ENCODE results near the gene BLVRB. TPM values are rescaled to one million over a fixed set of nuclear protein-coding genes. Genes with fewer than 3 reads are reported as not detected.

Gene BLVRB
- total RNA-seq (2014; rRNA removed; shearing (Covaris generic)), result 106 and 116 TPM in 2 replicates

DNA sequence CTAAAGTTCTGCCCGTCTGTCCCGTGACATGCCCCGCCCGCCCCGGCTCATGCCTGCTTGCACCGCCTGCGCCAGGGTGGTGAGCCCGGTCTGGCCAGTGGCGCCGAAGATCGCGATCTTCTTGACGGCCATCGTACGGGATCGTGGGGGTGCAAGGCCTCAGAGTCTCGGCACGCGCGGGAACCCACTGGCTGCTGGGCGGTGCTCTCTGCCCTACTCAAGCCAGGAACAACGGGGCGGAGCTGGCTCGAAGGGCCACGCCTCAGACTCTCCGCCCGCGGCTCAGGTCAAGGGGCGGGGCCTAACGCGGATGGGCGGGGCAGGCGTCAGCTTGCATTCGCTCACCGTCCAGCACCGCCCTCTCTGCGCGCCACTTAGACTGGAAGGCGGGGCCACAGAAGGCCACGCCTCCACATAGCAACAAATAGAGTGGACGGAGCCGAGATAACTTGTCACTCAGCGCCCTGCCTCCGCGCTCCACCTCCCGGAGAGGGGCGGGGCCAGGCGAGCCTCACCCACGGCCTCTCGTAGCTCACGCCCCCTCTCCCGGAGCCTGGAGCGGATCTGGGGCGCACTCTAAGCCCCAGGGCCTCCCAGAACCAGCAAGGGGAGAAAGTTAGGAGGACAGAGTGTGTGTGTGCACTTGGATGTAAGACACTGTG, at the start of gene BLVRB:
BLVRB (minus strand) TSS at position 189 of the 662 bp plus-strand sequence; CDS start at position 132, 57 bp downstream.
- peak within 1 kb of the TSS; percentile 27 for H3K27ac ChIP-seq
- peaks cover 13% of the 10 kb centered on the region for H3K27me3 ChIP-seq (replicated peaks)
- peaks cover 26% of the 10 kb centered on the region for H3K4me1 ChIP-seq (replicated peaks)
- DNase-seq (ENCODE audit: low read depth in 1 of 2, low spot score in 2 of 2), result peak; percentile 99
- H3K4me3 ChIP-seq, result peak within 1 kb of the TSS; percentile 52
- no peaks in the 10 kb centered on the region for H3K36me3 ChIP-seq
- no peaks in the 10 kb centered on the region for H3K9me3 ChIP-seq (replicated peaks)

GRCh38 chr19:40513741-40514315, 48.3 kb upstream of the BLVRB start:
- no peak overlapping the region for H3K27ac ChIP-seq
- no peaks in the 10 kb centered on the region for H3K9me3 ChIP-seq (replicated peaks)
- no peaks in the 10 kb centered on the region for H3K36me3 ChIP-seq
- no peak for DNase-seq (ENCODE audit: low read depth in 1 of 2, low spot score in 2 of 2)
- H3K27me3 ChIP-seq (replicated peaks), result peaks cover 27% of the 10 kb centered on the region
- H3K4me3 ChIP-seq, result no peak overlapping the region
- peaks cover 16% of the 10 kb centered on the region for H3K4me1 ChIP-seq (replicated peaks)

DNA sequence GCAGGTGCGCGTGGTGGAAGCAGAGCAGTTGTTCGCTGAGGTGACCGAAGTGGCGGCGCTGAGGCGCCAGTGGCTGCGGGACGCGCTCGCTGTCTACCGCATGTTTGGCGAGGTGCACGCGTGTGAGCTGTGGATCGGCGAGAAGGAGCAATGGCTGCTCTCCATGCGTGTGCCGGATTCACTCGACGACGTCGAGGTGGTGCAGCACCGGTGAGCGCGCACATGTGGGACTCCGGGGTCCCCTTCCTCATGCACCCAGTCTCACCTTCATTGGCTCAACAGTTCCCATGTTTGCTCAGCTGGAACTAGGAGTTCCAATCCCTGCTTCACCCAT, 47.8 kb upstream of the BLVRB start:
- H3K27ac ChIP-seq, result no peak overlapping the region
- no peaks in the 10 kb centered on the region for H3K36me3 ChIP-seq
- peaks cover 27% of the 10 kb centered on the region for H3K27me3 ChIP-seq (replicated peaks)

GRCh38 chr19:40512473-40513344, 47.2 kb upstream of the BLVRB start:
- peaks cover 27% of the 10 kb centered on the region for H3K27me3 ChIP-seq (replicated peaks)
- no peak for DNase-seq (ENCODE audit: low read depth in 1 of 2, low spot score in 2 of 2)
- H3K27ac ChIP-seq, result no peak overlapping the region
- H3K4me3 ChIP-seq, result no peak overlapping the region
- H3K4me1 ChIP-seq (replicated peaks), result peaks cover 16% of the 10 kb centered on the region
- H3K36me3 ChIP-seq, result no peaks in the 10 kb centered on the region
- no peaks in the 10 kb centered on the region for H3K9me3 ChIP-seq (replicated peaks)

More for the DNA sequence above, 47.8 kb upstream of the BLVRB start:
- H3K4me3 ChIP-seq, result no peak overlapping the region
- DNase-seq (ENCODE audit: low read depth in 1 of 2, low spot score in 2 of 2), result no peak
- no peaks in the 10 kb centered on the region for H3K9me3 ChIP-seq (replicated peaks)
- H3K4me1 ChIP-seq (replicated peaks), result peaks cover 16% of the 10 kb centered on the region

- Histone ChIP-seq H3K27me3 (replicated peaks) (peaks cover 27% of the 10 kb centered on the region), H3K4me1 (replicated peaks) (peaks cover 16% of the 10 kb centered on the region)
These were observed 46.5 kb upstream of the BLVRB start for GRCh38 chr19:40512110-40512472.

DNA sequence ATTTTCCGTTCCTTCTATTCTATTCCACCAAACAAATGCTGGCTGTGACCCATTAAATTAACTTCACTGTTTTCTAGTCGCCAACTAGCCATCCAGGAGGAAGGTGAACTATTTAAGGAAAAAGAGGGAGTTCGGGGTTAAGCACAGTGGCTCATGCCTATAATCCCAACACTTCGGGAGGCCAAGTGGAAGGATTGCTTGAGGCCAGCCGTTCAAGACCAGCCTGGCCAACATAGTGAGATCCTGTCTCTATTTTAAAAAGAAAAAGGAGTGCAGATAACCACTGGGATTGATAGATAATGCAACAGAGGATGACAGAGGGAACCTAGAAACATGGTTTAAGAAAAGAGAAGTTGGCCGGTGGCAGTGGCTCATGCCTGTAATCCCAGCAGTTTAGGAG, 45.9 kb upstream of the BLVRB start:
- Histone ChIP-seq H3K9me3 (replicated peaks) (no peaks in the 10 kb centered on the region), H3K27me3 (replicated peaks) (peaks cover 27% of the 10 kb centered on the region), H3K4me1 (replicated peaks) (peaks cover 16% of the 10 kb centered on the region), H3K27ac (no peak overlapping the region), H3K36me3 (no peaks in the 10 kb centered on the region), H3K4me3 (no peak overlapping the region)
- no peak for DNase-seq (ENCODE audit: low read depth in 1 of 2, low spot score in 2 of 2)

More at GRCh38 chr19:40512110-40512472, 46.5 kb upstream of the BLVRB start:
- no peaks in the 10 kb centered on the region for H3K9me3 ChIP-seq (replicated peaks)
- no peak overlapping the region for H3K4me3 ChIP-seq
- H3K27ac ChIP-seq, result no peak overlapping the region
- DNase-seq (ENCODE audit: low read depth in 1 of 2, low spot score in 2 of 2), result no peak
- H3K36me3 ChIP-seq, result no peaks in the 10 kb centered on the region

GRCh38 chr19:40510526-40511115, 45.1 kb upstream of the BLVRB start:
- peak; percentile 64 to 66 for DNase-seq (ENCODE audit: low read depth in 1 of 2, low spot score in 2 of 2)
- 0 out of 2 replicates have a peak overlapping the region, but pooled peaks have one; percentile 21 for H3K27ac ChIP-seq
- H3K4me1 ChIP-seq (replicated peaks), result peaks cover 16% of the 10 kb centered on the region
- H3K9me3 ChIP-seq (replicated peaks), result no peaks in the 10 kb centered on the region
- no peak overlapping the region for H3K4me3 ChIP-seq
- H3K36me3 ChIP-seq, result no peaks in the 10 kb centered on the region
- H3K27me3 ChIP-seq (replicated peaks), result peaks cover 27% of the 10 kb centered on the region

- Histone ChIP-seq H3K27ac (no peak overlapping the region), H3K4me3 (no peak overlapping the region), H3K4me1 (replicated peaks) (peaks cover 16% of the 10 kb centered on the region), H3K9me3 (replicated peaks) (no peaks in the 10 kb centered on the region), H3K36me3 (no peaks in the 10 kb centered on the region), H3K27me3 (replicated peaks) (peaks cover 19% of the 10 kb centered on the region)
- no peak for DNase-seq (ENCODE audit: low read depth in 1 of 2, low spot score in 2 of 2)
These were observed 43.3 kb upstream of the BLVRB start for GRCh38 chr19:40508739-40509260.

DNA sequence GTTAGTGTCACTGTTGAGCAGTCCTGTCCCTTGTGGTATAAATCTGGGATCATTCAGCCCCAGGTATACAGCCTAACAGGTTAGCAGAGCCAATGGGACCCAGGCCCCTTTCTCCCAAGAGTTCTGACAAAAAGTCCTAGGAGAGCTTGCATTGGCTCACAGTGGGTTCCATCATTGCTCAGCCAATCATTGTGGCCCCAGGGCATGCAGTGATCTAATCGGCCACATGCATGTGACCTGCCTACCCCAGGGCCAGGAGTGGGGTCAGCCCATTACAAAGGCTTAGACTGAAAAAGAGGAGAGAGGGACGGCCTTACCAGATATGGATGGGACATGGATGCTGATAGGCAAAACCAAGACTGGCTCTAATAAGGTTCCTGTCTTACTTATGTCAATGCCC, 42.3 kb upstream of the BLVRB start:
- DNase-seq (ENCODE audit: low read depth in 1 of 2, low spot score in 2 of 2), result no peak
- Histone ChIP-seq H3K36me3 (no peaks in the 10 kb centered on the region), H3K4me1 (replicated peaks) (peaks cover 15% of the 10 kb centered on the region), H3K9me3 (replicated peaks) (no peaks in the 10 kb centered on the region), H3K27ac (no peak overlapping the region), H3K4me3 (no peak overlapping the region), H3K27me3 (replicated peaks) (peaks cover 10% of the 10 kb centered on the region)

DNA sequence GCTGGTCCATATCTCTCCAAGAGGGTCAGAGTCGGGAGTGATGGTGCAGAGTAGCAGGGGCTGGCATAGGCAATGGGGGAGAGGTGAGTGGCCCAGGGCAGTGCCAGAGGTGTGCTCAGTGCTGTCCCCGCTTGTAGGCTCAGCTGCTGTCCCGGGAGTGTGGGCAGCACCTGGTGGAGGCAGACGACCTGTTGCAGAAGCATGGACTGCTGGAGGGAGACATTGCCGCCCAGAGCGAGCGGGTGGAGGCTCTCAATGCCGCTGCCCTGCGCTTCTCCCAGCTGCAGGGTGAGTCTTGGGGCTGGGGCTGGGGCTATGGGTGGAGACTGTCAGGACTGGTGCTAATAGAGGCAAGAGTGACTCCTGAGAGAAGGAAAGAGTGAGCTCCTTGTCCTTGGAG, 40.6 kb upstream of the BLVRB start:
- peaks cover 5% of the 10 kb centered on the region for H3K4me1 ChIP-seq (replicated peaks)
- no peak for DNase-seq (ENCODE audit: low read depth in 1 of 2, low spot score in 2 of 2)
- no peak overlapping the region for H3K4me3 ChIP-seq
- no peaks in the 10 kb centered on the region for H3K27me3 ChIP-seq (replicated peaks)
- H3K9me3 ChIP-seq (replicated peaks), result no peaks in the 10 kb centered on the region
- no peak overlapping the region for H3K27ac ChIP-seq
- no peaks in the 10 kb centered on the region for H3K36me3 ChIP-seq

DNA sequence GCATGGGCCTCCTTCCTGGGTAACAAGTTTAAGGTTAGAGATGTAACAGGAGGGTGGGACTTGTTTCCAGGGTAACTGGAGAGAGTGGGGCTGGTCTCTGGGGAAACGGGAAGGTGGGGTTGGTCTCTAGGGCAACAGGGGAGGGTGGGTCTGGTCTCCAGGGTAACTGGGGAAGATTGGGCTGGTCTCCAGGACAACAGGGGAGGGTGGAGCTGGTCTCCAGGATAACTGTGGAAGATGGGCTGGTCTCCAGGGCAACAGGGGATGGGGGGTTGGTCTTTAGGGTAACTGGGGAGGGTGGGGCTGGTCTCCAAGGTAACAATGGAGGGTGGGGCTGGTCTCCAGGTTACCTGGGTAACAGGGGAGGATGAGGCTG, 37.8 kb upstream of the BLVRB start:
- no peak overlapping the region for H3K27ac ChIP-seq
- H3K9me3 ChIP-seq (replicated peaks), result no peaks in the 10 kb centered on the region
- H3K4me1 ChIP-seq (replicated peaks), result no peaks in the 10 kb centered on the region
- no peak overlapping the region for H3K4me3 ChIP-seq
- no peaks in the 10 kb centered on the region for H3K27me3 ChIP-seq (replicated peaks)
- H3K36me3 ChIP-seq, result no peaks in the 10 kb centered on the region
- DNase-seq (ENCODE audit: low read depth in 1 of 2, low spot score in 2 of 2), result no peak

- no peaks in the 10 kb centered on the region for H3K27me3 ChIP-seq (replicated peaks)
- no peak for DNase-seq (ENCODE audit: low read depth in 1 of 2, low spot score in 2 of 2)
These were observed 37.2 kb upstream of the BLVRB start for GRCh38 chr19:40502647-40503319.

GRCh38 chr19:40502081-40502480, 36.5 kb upstream of the BLVRB start:
- H3K9me3 ChIP-seq (replicated peaks), result no peaks in the 10 kb centered on the region
- no peak overlapping the region for H3K4me3 ChIP-seq
- no peak overlapping the region for H3K27ac ChIP-seq
- H3K27me3 ChIP-seq (replicated peaks), result no peaks in the 10 kb centered on the region
- H3K4me1 ChIP-seq (replicated peaks), result no peaks in the 10 kb centered on the region
- DNase-seq (ENCODE audit: low read depth in 1 of 2, low spot score in 2 of 2), result no peak
- H3K36me3 ChIP-seq, result no peaks in the 10 kb centered on the region

More at GRCh38 chr19:40502647-40503319, 37.2 kb upstream of the BLVRB start:
- H3K9me3 ChIP-seq (replicated peaks), result no peaks in the 10 kb centered on the region
- H3K4me3 ChIP-seq, result no peak overlapping the region
- no peaks in the 10 kb centered on the region for H3K36me3 ChIP-seq
- H3K27ac ChIP-seq, result no peak overlapping the region
- no peaks in the 10 kb centered on the region for H3K4me1 ChIP-seq (replicated peaks)

Data from SJSA1 (cell line).